ENCODE data around the gene BPIFB4.

BPIFB4 gene

GRCh38 chr20:33054381-33054780 lies 25.1 kb upstream of the BPIFB4 start:
- DNase-seq = no peak
- TF ChIP-seq CTCF (IDR thresholded peaks at IDR 0.05; ENCODE audit: low read depth, low read length, missing control alignments) = no peak
- no peaks in the 10 kb centered on the region for H3K27me3 ChIP-seq (replicated peaks)
- no peak overlapping the region for H3K4me3 ChIP-seq (ENCODE audit: low read depth, low read length)
- in situ Hi-C loops (cut with HindIII; ENCODE audit: low pct_ligation_motif_present, low sequenced_read_pairs) = no loop called here
- no peak overlapping the region for H3K27ac ChIP-seq
- no peaks in the 10 kb centered on the region for H3K36me3 ChIP-seq (replicated peaks)

DNA sequence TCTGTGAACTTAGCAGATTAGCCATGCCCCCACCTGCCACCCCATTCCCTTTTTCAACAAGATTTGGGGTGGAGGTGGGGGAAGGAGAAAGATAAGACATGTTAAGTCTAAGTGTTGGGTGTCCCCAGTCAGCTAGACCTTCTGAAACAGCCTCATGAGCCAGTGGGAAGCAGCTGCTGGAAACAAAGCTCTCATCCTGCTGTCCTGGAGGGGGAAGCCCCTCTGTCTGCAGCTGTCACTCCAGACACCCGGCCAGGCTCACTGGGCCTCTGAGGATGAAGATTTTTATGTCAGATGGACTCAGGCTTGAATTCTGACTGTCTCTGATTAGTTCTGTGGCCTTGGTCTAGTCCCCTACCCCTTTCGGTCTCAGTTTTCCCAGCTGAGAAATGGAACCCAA lies 24.7 kb upstream of the BPIFB4 start:
- no peak for DNase-seq
- no peaks in the 10 kb centered on the region for H3K36me3 ChIP-seq (replicated peaks)
- no peaks in the 10 kb centered on the region for H3K27me3 ChIP-seq (replicated peaks)
- H3K4me3 ChIP-seq (ENCODE audit: low read depth, low read length) = no peak overlapping the region
- no peak for TF ChIP-seq CTCF (IDR thresholded peaks at IDR 0.05; ENCODE audit: low read depth, low read length, missing control alignments)
- in situ Hi-C loops (cut with HindIII; ENCODE audit: low pct_ligation_motif_present, low sequenced_read_pairs) = no loop called here
- no peak overlapping the region for H3K27ac ChIP-seq

DNA sequence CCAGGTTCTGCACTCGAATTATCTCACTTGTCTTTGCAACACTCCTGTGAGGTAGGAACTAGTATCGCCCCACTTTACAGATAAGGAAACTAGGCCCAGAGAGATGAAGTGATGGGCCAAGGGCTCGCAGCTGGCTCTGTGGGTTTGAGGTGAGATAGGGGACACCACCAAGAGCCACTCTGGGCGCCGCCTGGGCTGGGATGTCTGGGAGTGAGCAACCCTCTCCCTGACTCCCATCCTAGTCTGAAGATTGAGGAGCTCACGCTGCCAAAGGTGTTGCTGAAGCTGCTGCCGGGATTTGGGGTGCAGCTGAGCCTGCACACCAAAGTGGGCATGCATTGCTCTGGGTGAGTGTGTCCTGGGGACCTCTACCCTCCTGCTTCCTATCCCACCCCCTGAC lies 20.3 kb upstream of the BPIFB4 start:
- Histone ChIP-seq H3K4me3 (ENCODE audit: low read depth, low read length) (no peak overlapping the region), H3K27me3 (replicated peaks) (no peaks in the 10 kb centered on the region), H3K36me3 (replicated peaks) (no peaks in the 10 kb centered on the region), H3K27ac (no peak overlapping the region)
- DNase-seq = no peak
- no peak for TF ChIP-seq CTCF (IDR thresholded peaks at IDR 0.05; ENCODE audit: low read depth, low read length, missing control alignments)
- in situ Hi-C loops (cut with HindIII; ENCODE audit: low pct_ligation_motif_present, low sequenced_read_pairs) = no loop called here

GRCh38 chr20:33059741-33060390 lies 19.6 kb upstream of the BPIFB4 start:
- H3K27me3 ChIP-seq (replicated peaks) = no peaks in the 10 kb centered on the region
- H3K4me3 ChIP-seq (ENCODE audit: low read depth, low read length) = no peak overlapping the region
- TF ChIP-seq CTCF (IDR thresholded peaks at IDR 0.05; ENCODE audit: low read depth, low read length, missing control alignments) = no peak
- no peaks in the 10 kb centered on the region for H3K36me3 ChIP-seq (replicated peaks)
- in situ Hi-C loops (cut with HindIII; ENCODE audit: low pct_ligation_motif_present, low sequenced_read_pairs) = no loop called here
- H3K27ac ChIP-seq = no peak overlapping the region
- no peak for DNase-seq

DNA sequence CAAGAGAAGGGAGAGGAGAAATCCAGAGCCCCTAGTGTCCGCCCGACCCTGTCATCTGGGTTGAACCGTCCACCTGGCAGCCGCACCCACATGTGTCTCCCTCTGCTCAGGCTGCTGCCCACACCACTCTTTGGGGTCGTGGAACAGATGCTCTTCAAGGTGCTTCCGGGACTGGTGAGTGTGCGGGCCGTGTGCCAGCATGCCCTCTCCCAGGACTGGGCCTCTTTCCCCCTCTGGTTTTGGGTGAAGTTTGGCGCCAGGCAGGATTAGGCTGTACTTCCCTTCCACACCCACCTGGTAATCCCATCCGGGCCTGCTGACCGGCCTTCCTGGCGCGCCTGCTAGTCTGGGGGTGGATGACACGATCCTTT lies 17.8 kb upstream of the BPIFB4 start:
- no peak for DNase-seq
- in situ Hi-C loops (cut with HindIII; ENCODE audit: low pct_ligation_motif_present, low sequenced_read_pairs) = no loop called here

More for the DNA sequence above, 17.8 kb upstream of the BPIFB4 start:
- TF ChIP-seq CTCF (IDR thresholded peaks at IDR 0.05; ENCODE audit: low read depth, low read length, missing control alignments) = no peak
- Histone ChIP-seq H3K4me3 (ENCODE audit: low read depth, low read length) (no peak overlapping the region), H3K27ac (no peak overlapping the region), H3K36me3 (replicated peaks) (no peaks in the 10 kb centered on the region), H3K27me3 (replicated peaks) (no peaks in the 10 kb centered on the region)

All from brain microvascular endothelial cell (primary cell).